COR-L47 (cell line): Measurements from ENCODE around the gene OBP2B.
"Not testable (repeated sequence)": the region's sequence is repeated elsewhere in the genome, so short reads cannot be mapped to it uniquely, and the experiment has no call there.

Source experiments
- DNase-seq: peaks from one replicate; lab custom pipeline; 2025; lab: John Stamatoyannopoulos, UW

Gene OBP2B

GRCh38 chr9:133208880-133209300 is at the start of gene OBP2B:
Gene OBP2B, minus strand, starts transcription at chr9:133209250. Its CDS starts 51 bp downstream, at chr9:133209199.
- DNase-seq, result not testable (repeated sequence)

- no peak for DNase-seq
Measured at GRCh38 chr9:133258061-133259015, 49.3 kb upstream of the OBP2B start.

- DNase-seq, result no peak
Measured at GRCh38 chr9:133257465-133257956, 48.5 kb upstream of the OBP2B start.

- no peak for DNase-seq
Measured at GRCh38 chr9:133256686-133257091, 47.6 kb upstream of the OBP2B start.

GRCh38 chr9:133256136-133256461 is 47.0 kb upstream of the OBP2B start:
- DNase-seq, result no peak

- no peak for DNase-seq
Measured at GRCh38 chr9:133255371-133256135, 46.5 kb upstream of the OBP2B start.

GRCh38 chr9:133254471-133254870 is 45.4 kb upstream of the OBP2B start:
- no peak for DNase-seq

GRCh38 chr9:133253268-133253667 is 44.2 kb upstream of the OBP2B start:
- no peak for DNase-seq

GRCh38 chr9:133252301-133253020 is 43.4 kb upstream of the OBP2B start:
- DNase-seq, result no peak

GRCh38 chr9:133251773-133252172 is 42.7 kb upstream of the OBP2B start:
- DNase-seq, result no peak

- not testable (repeated sequence) for DNase-seq
Measured at GRCh38 chr9:133251221-133251620, 42.2 kb upstream of the OBP2B start.

- no peak for DNase-seq
Measured at GRCh38 chr9:133250741-133251170, 41.7 kb upstream of the OBP2B start.

- DNase-seq, result no peak
Measured at GRCh38 chr9:133249337-133249736, 40.3 kb upstream of the OBP2B start.

GRCh38 chr9:133248726-133249295 is 39.8 kb upstream of the OBP2B start:
- DNase-seq, result no peak

- no peak for DNase-seq
Measured at GRCh38 chr9:133247632-133248031, 38.6 kb upstream of the OBP2B start.

GRCh38 chr9:133246991-133247390 is 37.9 kb upstream of the OBP2B start:
- DNase-seq, result no peak

GRCh38 chr9:133246562-133246961 is 37.5 kb upstream of the OBP2B start:
- DNase-seq, result no peak

GRCh38 chr9:133242991-133243390 is 33.9 kb upstream of the OBP2B start:
- no peak for DNase-seq

GRCh38 chr9:133242241-133242640 is 33.2 kb upstream of the OBP2B start:
- no peak for DNase-seq

GRCh38 chr9:133239533-133240090 is 30.6 kb upstream of the OBP2B start:
- DNase-seq, result no peak

GRCh38 chr9:133238851-133239532 is 29.9 kb upstream of the OBP2B start:
- no peak for DNase-seq
